Hepatocyte (in vitro differentiated cells): ENCODE data around the gene ZMYM1. TPM values are rescaled to one million over a fixed set of nuclear protein-coding genes. Genes with fewer than 3 reads are reported as not detected.
"Not testable (repeated sequence)": the region's sequence is repeated elsewhere in the genome, so short reads cannot be mapped to it uniquely, and the experiment has no call there.

ENCODE experiments used
- DNase-seq: peaks from one replicate; pipeline ENCODE4 v3.0.0-alpha.2; 2016; ENCODE audit warnings: low spot score
- H2AFZ ChIP-seq: fragments of 200-600 bp; sonication (generic); 2 replicates; pipeline ENCODE4 v1.6.0; 2016; ENCODE audit warnings: antibody characterized with exemption, mild to moderate bottlenecking
- H3K27ac ChIP-seq: fragments of 200-600 bp; sonication (generic); 2 replicates; pipeline ENCODE4 v1.5.1; 2016; ENCODE audit warnings: mild to moderate bottlenecking
- H3K27me3 ChIP-seq: fragments of 200-600 bp; sonication (generic); 2 replicates; pipeline ENCODE4 v1.6.1; 2016
- H3K36me3 ChIP-seq: fragments of 200-600 bp; sonication (generic); replicated peaks from 2 replicates; pipeline ENCODE4 v1.5.1; 2016; ENCODE audit warnings: low read depth; ENCODE audit not compliant: insufficient read depth
- H3K4me1 ChIP-seq: fragments of 200-600 bp; sonication (generic); 2 replicates; pipeline ENCODE4 v1.5.1; 2016; ENCODE audit warnings: mild to moderate bottlenecking, moderate library complexity; ENCODE audit not compliant: insufficient read depth
- H3K4me2 ChIP-seq: fragments of 200-600 bp; sonication (generic); 2 replicates; pipeline ENCODE4 v1.6.0; 2016
- H3K4me3 ChIP-seq: fragments of 200-600 bp; sonication (generic); 2 replicates; pipeline ENCODE4 v1.5.1; 2016; ENCODE audit warnings: mild to moderate bottlenecking
- H3K79me2 ChIP-seq: fragments of 200-600 bp; sonication (generic); 2 replicates; pipeline ENCODE4 v1.6.0; 2017; ENCODE audit warnings: mild to moderate bottlenecking
- H3K9me2 ChIP-seq: fragments of 200-600 bp; sonication (generic); replicated peaks from 2 replicates; pipeline ENCODE4 v1.6.0; 2017; ENCODE audit warnings: mild to moderate bottlenecking; ENCODE audit not compliant: insufficient read depth
- H3K9me3 ChIP-seq: fragments of 200-600 bp; sonication (generic); 2 replicates; pipeline ENCODE4 v1.5.1; 2016; ENCODE audit warnings: low read depth, mild to moderate bottlenecking
- H4K20me1 ChIP-seq: fragments of 200-600 bp; sonication (generic); 2 replicates; pipeline ENCODE4 v1.6.0; 2016; ENCODE audit warnings: mild to moderate bottlenecking; ENCODE audit not compliant: insufficient read depth, poor library complexity, severe bottlenecking
- CTCF ChIP-seq: fragments of 200-600 bp; sonication (generic); IDR thresholded peaks from 2 replicates; pipeline ENCODE4 v1.5.1; 2016; ENCODE audit warnings: antibody characterized with exemption, mild to moderate bottlenecking; ENCODE audit not compliant: poor library complexity
- EZH2 ChIP-seq: fragments of 200-600 bp; sonication (generic); IDR thresholded peaks from 2 replicates; pipeline ENCODE4 v1.6.1; 2016; ENCODE audit warnings: antibody characterized with exemption, mild to moderate bottlenecking, borderline replicate concordance
- EZH2phosphoT487 ChIP-seq: fragments of 200-600 bp; sonication (generic); IDR thresholded peaks from one replicate; pipeline ENCODE4 v1.6.1; 2018; ENCODE audit warnings: antibody characterized with exemption, mild to moderate bottlenecking, low read depth, moderate library complexity; ENCODE audit not compliant: unreplicated experiment, severe bottlenecking
- WGBS: methylation state at CpG from one replicate; pipeline ENCODE4 v1.1.6; 2016; ENCODE audit warnings: low lambda C conversion rate; ENCODE audit errors: missing lambda C conversion rate; 5-methylcytosine and 5-hydroxymethylcytosine counted together
- polyA plus RNA-seq: library from polyadenylated mRNA; unstranded; fragments of >200 nt; fragmentation: Nextera tagmentation; extraction: Ambion mirVana; gene quantifications from 2 replicates; pipeline ENCODE4 v1.2.1, GENCODE V29; 2016
- total RNA-seq: library from RNA; depleted of rRNA; stranded (reverse); fragments of >200 nt; gene quantifications from 2 replicates; pipeline ENCODE4 v1.2.3, GENCODE V29; 2014

Gene ZMYM1
- total and polyA plus RNA-seq, 2 experiments from 2014 or later = 3.8 to 18.7 TPM

GRCh38 chr1:35073265-35073811, 5.8 kb upstream of the ZMYM1 start:
- H3K36me3 ChIP-seq = no peaks in the 10 kb centered on the region
- no peak overlapping the region for H3K27ac ChIP-seq
- no peak overlapping the region for H3K4me2 ChIP-seq
- no peak for TF ChIP-seq EZH2
- TF ChIP-seq CTCF = no peak
- TF ChIP-seq EZH2phosphoT487 = no peak
- H3K9me3 ChIP-seq = no peaks in the 10 kb centered on the region
- no peaks in the 10 kb centered on the region for H3K9me2 ChIP-seq
- DNase-seq = no peak
- no peaks in the 10 kb centered on the region for H3K27me3 ChIP-seq
- no peak overlapping the region for H3K4me3 ChIP-seq
- WGBS = 94% methylated on average over 1 of the region's 1 CpG
- H3K4me1 ChIP-seq = no peaks in the 10 kb centered on the region
- H3K79me2 ChIP-seq = no peaks in the 10 kb centered on the region
- H4K20me1 ChIP-seq = no peaks in the 10 kb centered on the region
- H2AFZ ChIP-seq = no peak overlapping the region

GRCh38 chr1:35076426-35076825, 2.8 kb upstream of the ZMYM1 start:
- not testable (repeated sequence) for H3K4me1 ChIP-seq, H3K4me2 ChIP-seq, H3K9me3 ChIP-seq, DNase-seq, H3K27ac ChIP-seq, H3K36me3 ChIP-seq, H3K4me3 ChIP-seq, H3K9me2 ChIP-seq, H4K20me1 ChIP-seq, H2AFZ ChIP-seq, H3K27me3 ChIP-seq
- WGBS = 91% methylated on average over 8 of the region's 8 CpGs
- peaks cover 17% of the 10 kb centered on the region for H3K79me2 ChIP-seq

- no peaks in the 10 kb centered on the region for H3K9me2 ChIP-seq
- H4K20me1 ChIP-seq = no peaks in the 10 kb centered on the region
- H3K79me2 ChIP-seq = peaks cover 54% of the 10 kb centered on the region
- no peaks in the 10 kb centered on the region for H3K9me3 ChIP-seq
- TF ChIP-seq CTCF (no peak), EZH2 (no peak), EZH2phosphoT487 (no peak)
- H3K4me3 ChIP-seq = peak overlapping the region; percentile 58
- no peaks in the 10 kb centered on the region for H3K36me3 ChIP-seq
- H2AFZ ChIP-seq = peak overlapping the region; percentile 70
- DNase-seq = no peak
- WGBS = 92% methylated on average over 13 of the region's 13 CpGs
- peak overlapping the region; percentile 77 for H3K4me2 ChIP-seq
- H3K4me1 ChIP-seq = no peaks in the 10 kb centered on the region
- peak overlapping the region; percentile 92 for H3K27ac ChIP-seq
- H3K27me3 ChIP-seq = no peaks in the 10 kb centered on the region
Observed at GRCh38 chr1:35080171-35080854, 1.1 kb downstream of the ZMYM1 start.

- Histone ChIP-seq H3K79me2 (peaks cover 91% of the 10 kb centered on the region), H3K4me3 (no peak overlapping the region), H3K4me1 (no peaks in the 10 kb centered on the region), H4K20me1 (no peaks in the 10 kb centered on the region), H3K36me3 (no peaks in the 10 kb centered on the region), H3K9me3 (no peaks in the 10 kb centered on the region), H3K27me3 (no peaks in the 10 kb centered on the region), H3K9me2 (no peaks in the 10 kb centered on the region), H3K4me2 (no peak overlapping the region), H3K27ac (no peak overlapping the region), H2AFZ (no peak overlapping the region)
- DNase-seq = no peak
- TF ChIP-seq CTCF (no peak), EZH2 (no peak), EZH2phosphoT487 (no peak)
Observed at GRCh38 chr1:35085421-35085820, 6.2 kb downstream of the ZMYM1 start.
